SIG-M5 (cell line): ENCODE data around the gene TRAM1L1.
A peak's percentile ranks its signal among the peaks of the same experiment; 100 is the strongest.

Experiments used
- DNase-seq: peaks from one replicate; lab custom pipeline; 2025; lab: John Stamatoyannopoulos, UW

TRAM1L1 gene

DNA sequence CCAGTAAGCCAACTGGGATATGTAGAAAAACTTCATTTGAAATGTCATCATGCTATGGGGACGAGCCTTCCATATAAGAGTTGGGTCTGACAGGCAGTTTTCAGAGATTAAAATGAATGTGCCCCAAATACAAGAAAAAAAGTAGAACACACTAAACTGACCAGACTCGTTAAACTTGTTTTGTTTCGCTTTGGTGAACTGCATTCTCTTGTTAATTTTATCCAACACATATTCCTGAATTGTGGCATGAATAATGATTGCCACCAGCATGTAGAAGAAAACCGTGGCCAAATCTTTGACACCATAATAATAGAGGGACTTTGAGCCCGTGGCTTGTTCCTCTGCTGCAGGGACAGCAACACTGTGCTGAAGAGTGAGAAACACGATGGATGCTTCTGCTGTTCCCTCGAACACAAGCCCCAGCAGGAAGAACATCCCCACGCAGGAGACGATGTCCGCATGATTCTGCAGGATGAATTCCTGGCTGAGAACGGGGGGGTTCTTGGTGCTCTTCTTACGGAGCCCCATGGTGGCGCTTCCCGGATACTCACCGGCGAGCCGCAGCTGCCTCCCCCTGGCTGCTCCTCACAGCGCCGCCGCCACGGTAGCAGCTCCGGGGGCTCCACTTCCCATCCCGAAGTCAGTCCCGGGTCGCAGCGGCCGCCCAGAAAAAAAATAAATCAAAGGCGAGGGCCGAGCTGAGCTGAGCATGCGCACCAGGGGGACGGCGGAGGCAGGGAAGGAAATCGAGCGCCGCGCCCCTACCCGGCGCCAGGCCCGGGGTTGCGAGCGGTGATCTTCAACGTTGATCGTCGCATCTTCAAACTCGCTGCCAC, at the start of gene TRAM1L1:
TSS of gene TRAM1L1 (minus strand) at position 711 of the 836 bp plus-strand sequence. CDS start at position 528, 183 bp downstream.
- DNase-seq: no peak

DNA sequence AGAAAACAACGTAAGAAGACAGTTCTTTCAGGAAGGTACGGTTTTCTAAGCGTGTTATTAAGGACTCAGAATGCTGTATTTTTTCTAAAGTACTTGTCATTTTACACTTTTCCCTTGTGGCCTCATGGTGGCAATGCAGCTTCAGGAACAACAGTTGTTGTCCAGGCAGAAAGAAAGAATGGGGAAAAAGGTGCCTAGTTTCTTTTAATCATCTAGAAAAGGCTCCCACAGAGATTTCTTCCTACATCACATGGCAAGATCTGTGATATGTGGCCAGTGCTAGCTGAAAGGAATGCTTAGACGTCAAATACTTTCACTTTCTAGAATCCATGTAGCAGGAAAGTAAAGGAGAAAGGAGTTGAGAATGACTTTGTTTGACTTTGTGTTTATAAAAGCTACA, 49.0 kb upstream of the TRAM1L1 start:
- DNase-seq: peak; percentile 1

DNA sequence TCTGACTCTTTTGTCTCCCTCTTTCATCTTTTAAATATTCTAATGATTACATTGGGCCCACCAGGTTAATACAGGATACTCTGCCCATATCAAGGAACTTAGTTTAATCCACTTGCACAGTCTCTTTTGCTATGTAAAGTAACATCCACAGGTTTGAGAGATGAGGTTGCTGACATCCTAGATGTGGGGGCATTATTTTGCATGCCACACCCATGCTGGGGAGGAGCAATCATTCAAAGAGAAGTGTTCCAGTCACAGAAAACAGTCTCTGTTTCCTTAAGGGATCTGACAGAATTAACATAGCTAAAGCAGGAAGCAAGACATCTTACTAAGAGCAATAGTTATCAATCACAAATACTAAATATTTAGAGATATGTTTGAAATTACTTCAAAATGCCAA, 11.5 kb upstream of the TRAM1L1 start:
- DNase-seq: no peak

DNA sequence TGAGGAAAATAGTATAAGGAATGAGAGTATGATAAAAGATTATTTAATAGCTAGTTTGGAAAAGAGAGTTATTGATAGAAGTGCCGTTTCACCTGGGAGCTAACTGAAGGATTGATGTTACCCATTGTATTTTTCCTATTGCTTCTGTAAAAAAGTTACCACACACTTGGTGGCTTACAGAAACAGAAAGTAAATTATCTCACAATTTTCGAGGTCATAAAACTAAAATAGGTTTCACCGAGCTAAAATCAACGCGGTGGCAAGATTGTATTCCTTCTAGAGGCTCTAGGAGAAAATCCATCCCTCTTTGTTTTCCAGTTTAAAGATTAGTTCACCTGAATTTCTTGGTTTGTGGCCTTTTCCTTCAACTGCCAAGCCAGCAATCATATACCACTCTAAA, 11.1 kb upstream of the TRAM1L1 start:
- DNase-seq: no peak

DNA sequence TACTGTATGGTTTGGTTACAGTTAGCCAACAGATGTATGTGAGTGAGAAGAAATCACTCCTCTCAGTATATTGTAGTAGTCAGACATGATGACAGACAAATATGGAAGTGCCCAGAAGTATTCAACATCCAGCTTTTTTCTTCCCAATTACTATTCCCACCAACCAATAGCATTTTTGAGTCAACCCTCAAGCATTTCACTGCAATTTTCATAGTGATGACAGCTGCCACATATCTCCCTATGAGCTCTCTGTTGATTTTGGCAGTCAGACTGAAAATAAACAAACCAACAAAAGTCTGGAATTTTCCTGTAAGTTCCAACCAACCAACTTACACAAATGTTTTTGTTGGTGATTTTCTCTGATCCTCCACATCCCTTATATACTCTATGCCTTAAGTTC, 8.2 kb upstream of the TRAM1L1 start:
- DNase-seq: no peak

DNA sequence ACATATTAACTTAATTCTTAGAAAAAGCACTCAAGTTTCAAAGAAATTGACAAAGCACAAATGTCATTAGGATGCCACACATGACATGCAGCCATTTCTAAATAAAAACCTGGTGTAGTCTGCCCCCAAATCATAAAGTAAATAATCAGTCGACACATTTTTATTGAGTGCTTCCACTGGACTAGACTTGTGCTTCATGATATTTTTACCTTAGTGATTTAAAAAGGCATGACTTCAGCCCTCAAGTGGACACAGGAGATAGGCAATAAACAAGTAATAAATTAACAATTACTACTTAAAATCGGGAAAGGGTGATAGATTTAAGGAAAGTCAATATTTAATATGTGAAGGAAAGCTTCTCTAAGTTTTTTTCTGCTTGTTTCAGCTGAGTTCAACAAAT, 7.6 kb downstream of the TRAM1L1 start:
- no peak for DNase-seq

DNA sequence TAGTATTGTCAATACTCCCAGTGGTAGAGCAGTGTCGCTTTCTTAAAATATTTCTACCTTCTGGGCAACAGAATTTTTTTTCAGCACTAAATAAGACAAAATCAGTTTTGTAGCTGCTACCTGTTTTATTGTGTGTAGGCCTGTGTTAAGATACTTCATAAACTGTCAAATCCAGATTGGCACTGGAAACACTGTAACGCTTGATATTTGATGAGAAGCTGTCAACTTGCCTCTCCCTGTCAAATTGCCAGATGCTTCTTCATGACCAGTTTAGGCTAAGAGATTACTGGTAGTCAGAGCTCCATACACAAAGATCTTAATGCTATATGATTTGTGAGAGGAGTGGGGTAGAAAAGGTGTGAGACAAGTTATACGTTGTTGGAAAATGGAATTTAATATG, 17.3 kb downstream of the TRAM1L1 start:
- no peak for DNase-seq

DNA sequence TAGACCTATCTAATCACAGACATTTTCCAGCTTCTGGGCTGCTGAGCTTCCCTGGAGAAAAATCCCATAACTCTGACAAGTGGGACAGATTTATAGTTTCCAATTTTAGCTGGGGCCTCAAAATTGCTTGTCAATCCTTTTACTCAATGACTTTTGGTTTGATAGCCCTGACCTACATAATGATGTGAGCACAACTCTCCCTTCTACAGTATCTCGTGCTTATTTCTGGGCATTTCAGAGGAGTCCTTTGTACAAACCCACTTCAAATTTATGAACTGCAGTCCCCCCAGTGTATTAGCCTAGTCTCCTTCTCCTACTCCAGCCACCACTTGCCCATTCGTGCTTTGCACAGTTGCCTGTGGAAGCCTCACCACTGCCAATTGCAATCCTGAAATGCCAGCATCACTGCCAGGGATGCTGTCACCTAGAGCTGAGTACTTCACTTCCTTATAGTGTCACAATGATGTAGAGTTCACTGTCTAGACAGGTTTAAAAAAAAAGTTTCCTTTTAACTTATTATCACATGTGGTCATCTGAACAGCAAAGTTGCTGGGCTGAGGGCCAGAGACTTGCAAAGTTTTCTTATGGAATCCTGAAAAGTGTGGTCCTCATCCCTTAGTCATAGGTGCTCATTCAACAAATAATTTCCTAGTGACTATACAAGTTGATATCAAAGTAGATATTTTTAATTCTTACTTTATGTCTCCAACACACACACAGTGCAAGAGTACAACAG, 21.2 kb downstream of the TRAM1L1 start:
- no peak for DNase-seq

DNA sequence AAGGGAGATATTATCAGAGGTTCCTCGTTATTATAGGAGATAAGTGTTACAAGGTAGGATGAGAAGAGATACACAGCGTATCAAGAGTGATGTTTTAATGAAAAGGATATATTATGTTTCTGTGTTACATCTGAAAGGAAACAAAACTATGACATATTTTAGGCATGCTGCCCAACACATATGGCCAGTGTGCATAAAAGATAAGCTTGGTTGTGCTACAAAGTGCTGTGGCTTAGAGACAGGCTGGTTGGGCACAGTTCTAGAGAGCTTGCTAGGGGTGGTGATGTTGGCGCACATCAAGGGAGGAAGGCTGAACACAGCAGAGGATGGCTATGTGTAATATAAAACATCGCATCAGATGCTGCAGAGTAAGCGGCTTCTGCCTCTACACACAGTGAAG, 42.4 kb downstream of the TRAM1L1 start:
- DNase-seq: no peak
